ENCODE data around the gene ADRA2B. TPM values are rescaled to one million over a fixed set of nuclear protein-coding genes. Genes with fewer than 3 reads are reported as not detected.

Gene ADRA2B
- total RNA-seq, 4 donors from 2014 or later = 0.27 to 0.32 TPM; not detected in 2

- WGBS, 2 donors (ENCODE audit: low coverage in 1 of 2) = 75% methylated on average over 11 of the region's 11 CpGs; no CpG with 5 or more reads in 1 of the 2 donors
These were observed 17.3 kb downstream of the ADRA2B start for GRCh38 chr2:96098900-96099590.

DNA sequence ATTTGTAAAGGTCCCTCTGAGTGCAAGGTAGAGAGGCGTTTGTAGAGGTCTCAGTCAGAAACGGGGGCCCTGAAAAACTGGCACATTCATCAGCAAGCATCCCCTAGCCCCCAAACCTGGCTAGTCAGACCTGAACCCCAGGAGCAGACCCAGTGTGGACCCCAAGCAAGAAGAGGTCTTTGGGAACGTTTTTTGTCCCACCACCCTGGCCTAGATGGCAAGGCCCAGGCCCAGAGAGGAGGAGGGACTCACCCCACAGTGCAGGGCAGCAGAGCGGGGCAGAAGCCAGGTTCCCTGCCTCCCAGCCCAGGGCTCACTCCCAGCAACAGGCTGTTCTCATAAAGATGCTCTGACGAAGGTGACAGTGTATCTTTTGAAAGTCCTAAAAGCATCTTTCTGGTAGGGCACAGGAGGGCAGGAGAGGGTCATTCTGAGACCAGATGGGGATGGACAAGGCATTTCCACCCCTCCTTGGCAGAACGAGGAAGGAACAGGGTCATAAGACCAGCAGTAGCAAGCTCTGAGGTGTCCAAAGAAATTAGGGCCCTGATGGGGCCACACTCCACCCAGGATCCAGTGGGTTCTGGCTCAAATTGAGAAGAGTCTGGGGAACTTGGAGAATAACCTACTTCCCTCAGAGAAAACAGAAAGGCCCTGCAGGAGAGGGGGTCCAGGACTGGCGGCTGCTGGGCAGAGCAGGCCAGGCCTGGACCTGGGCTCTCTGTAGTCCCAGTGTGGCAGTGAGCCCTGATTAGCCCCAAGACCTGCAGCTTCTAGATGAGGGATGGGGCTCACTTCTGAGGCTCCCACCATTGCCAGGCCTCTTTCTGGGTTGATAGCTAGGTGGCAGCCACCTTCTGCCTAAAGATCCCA lies 18.2 kb downstream of the ADRA2B start:
- H3K36me3 ChIP-seq = no peaks in the 10 kb centered on the region
- intact Hi-C loops (cut with DNase I; ENCODE audit: low total_unique reads) = no loop called here
- no peak overlapping the region for H3K4me3 ChIP-seq
- 66 to 83% methylated on average over 1 to 6 of the region's 7 CpGs for WGBS, 2 donors (ENCODE audit: low coverage in 1 of 2)
- H3K4me1 ChIP-seq = no peaks in the 10 kb centered on the region
- H3K27ac ChIP-seq = peak overlapping the region in 1 of 4 donors; percentile 37
- H3K9me3 ChIP-seq = no peaks in the 10 kb centered on the region
- H3K27me3 ChIP-seq = no peaks in the 10 kb centered on the region
- no peak for DNase-seq
- TF ChIP-seq CTCF (IDR thresholded peaks at IDR 0.05) (no peak), EP300 (IDR thresholded peaks at IDR 0.05; ENCODE audit: low read depth) (no peak), POLR2AphosphoS5 (IDR thresholded peaks at IDR 0.05) (no peak), POLR2A (IDR thresholded peaks at IDR 0.05) (no peak)
- in situ Hi-C loops (cut with MboI; ENCODE audit: low pct_ligation_motif_present in 1 of 4, low pct_unique_long_range_greater_than_20kb in 1 of 4, low sequenced_read_pairs in 3 of 4) = no loop called here

More at GRCh38 chr2:96098900-96099590, 17.3 kb downstream of the ADRA2B start:
- Histone ChIP-seq H3K27me3 (no peaks in the 10 kb centered on the region), H3K9me3 (no peaks in the 10 kb centered on the region), H3K4me1 (no peaks in the 10 kb centered on the region), H3K4me3 (no peak overlapping the region), H3K36me3 (no peaks in the 10 kb centered on the region), H3K27ac (no peak overlapping the region)
- intact Hi-C loops (cut with DNase I; ENCODE audit: low total_unique reads) (no loop called here), in situ Hi-C loops (cut with MboI; ENCODE audit: low pct_ligation_motif_present in 1 of 4, low pct_unique_long_range_greater_than_20kb in 1 of 4, low sequenced_read_pairs in 3 of 4) (no loop called here)
- DNase-seq = peak; percentile 4
- TF ChIP-seq POLR2A (IDR thresholded peaks at IDR 0.05) (no peak), POLR2AphosphoS5 (IDR thresholded peaks at IDR 0.05) (no peak), CTCF (IDR thresholded peaks at IDR 0.05) (no peak), EP300 (IDR thresholded peaks at IDR 0.05; ENCODE audit: low read depth) (no peak)

GRCh38 chr2:96097441-96097840 lies 18.9 kb downstream of the ADRA2B start:
- 76 to 89% methylated on average over 4 to 5 of the region's 5 CpGs for WGBS, 2 donors (ENCODE audit: low coverage in 1 of 2)
- intact Hi-C loops (cut with DNase I; ENCODE audit: low total_unique reads) = no loop called here
- Histone ChIP-seq H3K27ac (no peak overlapping the region), H3K36me3 (no peaks in the 10 kb centered on the region), H3K9me3 (no peaks in the 10 kb centered on the region), H3K27me3 (no peaks in the 10 kb centered on the region), H3K4me1 (no peaks in the 10 kb centered on the region), H3K4me3 (no peak overlapping the region)
- TF ChIP-seq POLR2A (IDR thresholded peaks at IDR 0.05) = no peak
- TF ChIP-seq POLR2AphosphoS5 (IDR thresholded peaks at IDR 0.05) = no peak
- in situ Hi-C loops (cut with MboI; ENCODE audit: low pct_ligation_motif_present in 1 of 4, low pct_unique_long_range_greater_than_20kb in 1 of 4, low sequenced_read_pairs in 3 of 4) = no loop called here
- DNase-seq = no peak

GRCh38 chr2:96095116-96095636 lies 21.2 kb downstream of the ADRA2B start:
- in situ Hi-C loops (cut with MboI; ENCODE audit: low pct_ligation_motif_present in 1 of 4, low pct_unique_long_range_greater_than_20kb in 1 of 4, low sequenced_read_pairs in 3 of 4) = no loop called here
- intact Hi-C loops (cut with DNase I; ENCODE audit: low total_unique reads) = no loop called here
- no peak overlapping the region for H3K27ac ChIP-seq
- no peaks in the 10 kb centered on the region for H3K9me3 ChIP-seq
- no peaks in the 10 kb centered on the region for H3K36me3 ChIP-seq
- DNase-seq = no peak
- WGBS, 2 donors (ENCODE audit: low coverage in 1 of 2) = 64 to 85% methylated on average over 7 of the region's 7 CpGs
- no peaks in the 10 kb centered on the region for H3K27me3 ChIP-seq
- TF ChIP-seq CTCF (IDR thresholded peaks at IDR 0.05) (no peak), EP300 (IDR thresholded peaks at IDR 0.05; ENCODE audit: low read depth) (no peak), POLR2A (IDR thresholded peaks at IDR 0.05) (no peak), POLR2AphosphoS5 (IDR thresholded peaks at IDR 0.05) (no peak)
- H3K4me1 ChIP-seq = peaks cover 6 to 19% (median 9%) of the 10 kb centered on the region in 4 donors
- H3K4me3 ChIP-seq = no peak overlapping the region
